Loucy (cell line): ENCODE measurements around the gene VWA5A.

ENCODE experiments used
- H2AFZ ChIP-seq: fragments of 200-600 bp; sonication (generic); 2 replicates; pipeline ENCODE4 v1.6.0; 2016; ENCODE audit warnings: antibody characterized with exemption, mild to moderate bottlenecking, low read length, moderate library complexity
- H3F3A ChIP-seq: fragments of 200-600 bp; 2 replicates; pipeline ENCODE4 v1.6.0; 2016; ENCODE audit warnings: antibody characterized with exemption, low read depth, mild to moderate bottlenecking
- H3K27me3 ChIP-seq: fragments of 200-600 bp; sonication (generic); 2 replicates; pipeline ENCODE4 v1.6.1; 2014; ENCODE audit warnings: low read length, mild to moderate bottlenecking; ENCODE audit not compliant: insufficient read depth, poor library complexity, severe bottlenecking
- H3K36me3 ChIP-seq: fragments of 200-600 bp; sonication (generic); 2 replicates; pipeline ENCODE4 v1.6.1; 2016; ENCODE audit warnings: low read length; ENCODE audit not compliant: insufficient read depth
- H3K4me1 ChIP-seq: fragments of 200-600 bp; sonication (generic); 2 replicates; pipeline ENCODE4 v1.5.1; 2014; ENCODE audit warnings: low read length, mild to moderate bottlenecking; ENCODE audit not compliant: insufficient read depth, poor library complexity, severe bottlenecking
- H3K4me2 ChIP-seq: fragments of 200-600 bp; sonication (generic); 2 replicates; pipeline ENCODE4 v1.6.0; 2014; ENCODE audit warnings: antibody characterized with exemption, low read length, low read depth, mild to moderate bottlenecking; ENCODE audit not compliant: poor library complexity, severe bottlenecking
- H3K4me3 ChIP-seq: fragments of 200-600 bp; sonication (generic); 2 replicates; pipeline ENCODE4 v1.5.1; 2014; ENCODE audit warnings: low read length, mild to moderate bottlenecking, mixed read lengths; ENCODE audit not compliant: poor library complexity, severe bottlenecking
- H3K79me2 ChIP-seq: fragments of 200-600 bp; sonication (generic); 2 replicates; pipeline ENCODE4 v1.6.1; 2014; ENCODE audit warnings: low read length; ENCODE audit not compliant: insufficient read depth
- H3K9ac ChIP-seq: fragments of 200-600 bp; sonication (generic); 2 replicates; pipeline ENCODE4 v1.6.0; 2014; ENCODE audit warnings: mild to moderate bottlenecking, low read depth, low read length, moderate library complexity; ENCODE audit not compliant: poor library complexity, severe bottlenecking
- H3K9me2 ChIP-seq: fragments of 200-600 bp; sonication (generic); replicated peaks from 2 replicates; pipeline ENCODE4 v1.6.1; 2016; ENCODE audit warnings: low read depth, low read length, mixed read lengths
- H3K9me3 ChIP-seq: fragments of 200-600 bp; sonication (generic); 2 replicates; pipeline ENCODE4 v1.6.1; 2014; ENCODE audit warnings: mild to moderate bottlenecking, antibody characterized with exemption, low read length, low read depth; ENCODE audit not compliant: insufficient read depth
- H4K20me1 ChIP-seq: fragments of 200-600 bp; sonication (generic); 2 replicates; pipeline ENCODE4 v1.6.0; 2014; ENCODE audit warnings: antibody characterized with exemption, low read length, mild to moderate bottlenecking; ENCODE audit not compliant: insufficient read depth, poor library complexity, severe bottlenecking
- EZH2phosphoT487 ChIP-seq: fragments of 200-600 bp; IDR thresholded peaks from 2 replicates; pipeline ENCODE4 v1.6.1; 2018; ENCODE audit warnings: antibody characterized with exemption, mild to moderate bottlenecking, moderate library complexity, borderline replicate concordance
- TF ChIP-seq, protein P1 (sequence below): fragments of 200-600 bp; sonication (generic); conservative IDR thresholded peaks from 2 replicates; pipeline ENCODE4 v1.5.1; 2014; ENCODE audit warnings: mild to moderate bottlenecking, antibody characterized with exemption, low read length

The VWA5A gene

DNA sequence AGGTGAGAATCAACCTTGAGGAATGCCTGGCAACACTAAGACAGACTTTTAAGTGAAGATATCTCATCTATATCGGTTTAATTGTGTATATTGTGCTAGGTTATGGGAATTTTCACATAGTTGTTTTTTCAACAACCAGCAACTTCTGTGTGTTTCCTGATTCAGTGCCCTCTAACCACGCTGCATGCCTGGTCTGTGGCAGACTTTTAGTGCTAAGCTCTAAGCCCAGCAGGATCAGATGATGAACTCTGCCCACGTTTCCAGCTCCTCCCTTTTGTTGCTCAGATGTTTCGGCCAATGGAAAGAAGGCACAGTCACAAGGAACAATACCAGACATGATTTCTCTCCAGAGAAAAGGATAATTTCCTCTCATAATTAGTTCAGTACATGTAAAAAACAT lies 1.4 kb upstream of the VWA5A start:
- Histone ChIP-seq H2AFZ (peak overlapping the region; percentile 72), H3K9me3 (no peaks in the 10 kb centered on the region), H3K27me3 (no peaks in the 10 kb centered on the region), H4K20me1 (no peaks in the 10 kb centered on the region), H3F3A (no peaks in the 10 kb centered on the region), H3K4me1 (peaks cover 21% of the 10 kb centered on the region), H3K36me3 (no peaks in the 10 kb centered on the region), H3K4me3 (no peak overlapping the region), H3K9me2 (no peaks in the 10 kb centered on the region), H3K9ac (peak overlapping the region; percentile 29), H3K79me2 (no peaks in the 10 kb centered on the region), H3K4me2 (peak overlapping the region; percentile 36)
- TF ChIP-seq EZH2phosphoT487: no peak
- TF ChIP-seq, protein P1, sequence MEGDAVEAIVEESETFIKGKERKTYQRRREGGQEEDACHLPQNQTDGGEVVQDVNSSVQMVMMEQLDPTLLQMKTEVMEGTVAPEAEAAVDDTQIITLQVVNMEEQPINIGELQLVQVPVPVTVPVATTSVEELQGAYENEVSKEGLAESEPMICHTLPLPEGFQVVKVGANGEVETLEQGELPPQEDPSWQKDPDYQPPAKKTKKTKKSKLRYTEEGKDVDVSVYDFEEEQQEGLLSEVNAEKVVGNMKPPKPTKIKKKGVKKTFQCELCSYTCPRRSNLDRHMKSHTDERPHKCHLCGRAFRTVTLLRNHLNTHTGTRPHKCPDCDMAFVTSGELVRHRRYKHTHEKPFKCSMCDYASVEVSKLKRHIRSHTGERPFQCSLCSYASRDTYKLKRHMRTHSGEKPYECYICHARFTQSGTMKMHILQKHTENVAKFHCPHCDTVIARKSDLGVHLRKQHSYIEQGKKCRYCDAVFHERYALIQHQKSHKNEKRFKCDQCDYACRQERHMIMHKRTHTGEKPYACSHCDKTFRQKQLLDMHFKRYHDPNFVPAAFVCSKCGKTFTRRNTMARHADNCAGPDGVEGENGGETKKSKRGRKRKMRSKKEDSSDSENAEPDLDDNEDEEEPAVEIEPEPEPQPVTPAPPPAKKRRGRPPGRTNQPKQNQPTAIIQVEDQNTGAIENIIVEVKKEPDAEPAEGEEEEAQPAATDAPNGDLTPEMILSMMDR: no peak

DNA sequence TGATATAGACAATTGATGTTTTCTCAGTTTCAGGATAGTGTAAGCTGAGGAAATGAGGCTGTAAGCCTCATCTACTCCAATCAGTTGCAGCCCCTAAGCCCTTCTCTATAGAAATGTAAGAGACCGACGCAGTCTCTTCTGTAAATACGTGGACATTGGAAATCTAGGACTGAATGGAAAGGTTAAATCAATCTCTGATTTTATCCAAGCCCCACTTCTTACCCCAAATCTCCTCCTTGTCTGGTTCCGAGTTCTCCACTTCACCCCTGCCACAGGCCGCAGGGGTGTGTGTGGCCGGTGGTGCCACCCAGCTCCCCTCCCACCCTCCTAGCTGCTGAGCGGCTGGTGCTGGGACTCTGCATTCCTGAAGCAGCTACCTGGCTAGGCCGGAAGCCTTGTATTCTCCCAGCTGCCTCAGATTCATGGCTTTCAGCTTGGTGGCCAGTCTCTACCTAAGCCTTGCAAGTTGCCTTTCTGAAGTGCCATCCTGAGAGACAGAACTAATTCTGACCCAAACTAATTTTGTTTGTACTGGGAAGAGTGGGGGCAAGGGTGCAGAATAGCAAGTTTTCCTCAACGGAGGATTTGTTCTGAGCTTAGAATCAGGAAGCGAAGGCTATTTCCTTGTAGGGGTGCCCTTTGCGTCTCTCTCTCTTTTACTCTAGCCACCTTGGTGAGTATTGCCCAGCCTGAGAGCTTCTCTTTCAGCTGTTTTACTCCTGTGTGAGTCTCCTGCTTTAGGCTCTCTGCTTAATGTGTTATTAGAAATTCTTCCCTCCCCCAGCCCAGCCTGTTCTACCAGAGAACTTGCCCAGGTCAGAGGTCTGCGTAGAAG lies 749 bp downstream of the VWA5A start:
- H3K4me3 ChIP-seq: peak overlapping the region; percentile 79
- H3K79me2 ChIP-seq: no peaks in the 10 kb centered on the region
- no peaks in the 10 kb centered on the region for H3K9me2 ChIP-seq
- no peaks in the 10 kb centered on the region for H3F3A ChIP-seq
- TF ChIP-seq, protein P1: no peak
- no peak for TF ChIP-seq EZH2phosphoT487
- H3K9me3 ChIP-seq: no peaks in the 10 kb centered on the region
- no peaks in the 10 kb centered on the region for H4K20me1 ChIP-seq
- H3K4me2 ChIP-seq: peak overlapping the region; percentile 75
- H3K4me1 ChIP-seq: peaks cover 21% of the 10 kb centered on the region
- H3K27me3 ChIP-seq: no peaks in the 10 kb centered on the region
- H3K9ac ChIP-seq: peak overlapping the region; percentile 62
- no peaks in the 10 kb centered on the region for H3K36me3 ChIP-seq
- H2AFZ ChIP-seq: peak overlapping the region; percentile 78

DNA sequence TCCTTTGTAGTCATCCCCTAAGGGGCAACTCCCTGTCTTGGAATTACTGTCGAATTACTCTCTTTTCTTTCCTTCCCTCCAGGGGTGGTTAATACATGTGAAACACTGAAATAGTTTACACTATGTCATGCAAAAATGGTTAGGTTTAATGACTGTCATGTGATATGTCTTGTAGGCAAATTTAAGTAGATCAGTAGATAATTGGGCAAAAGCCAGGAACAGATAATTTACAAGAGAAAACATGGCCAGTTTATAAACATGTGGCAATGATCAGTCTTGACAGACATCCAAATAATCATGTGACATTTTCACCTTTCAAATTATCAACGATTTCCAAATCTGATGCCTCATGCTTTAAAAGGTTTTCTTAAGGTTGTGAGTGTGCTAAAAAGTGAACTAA lies 3.9 kb downstream of the VWA5A start:
- Histone ChIP-seq H3K9me2 (no peaks in the 10 kb centered on the region), H2AFZ (no peak overlapping the region), H3K79me2 (no peaks in the 10 kb centered on the region), H4K20me1 (no peaks in the 10 kb centered on the region), H3K4me3 (no peak overlapping the region), H3K27me3 (no peaks in the 10 kb centered on the region), H3K9ac (no peak overlapping the region), H3K4me2 (no peak overlapping the region), H3K4me1 (peaks cover 13% of the 10 kb centered on the region), H3F3A (no peaks in the 10 kb centered on the region), H3K36me3 (no peaks in the 10 kb centered on the region), H3K9me3 (no peaks in the 10 kb centered on the region)
- TF ChIP-seq, protein P1: no peak
- no peak for TF ChIP-seq EZH2phosphoT487
